Measurements from ENCODE around the gene MIEF2.

MIEF2 gene

GRCh38 chr17:18235743-18236256 lies 24.7 kb upstream of the MIEF2 start:
- DNase-seq: no peak

DNA sequence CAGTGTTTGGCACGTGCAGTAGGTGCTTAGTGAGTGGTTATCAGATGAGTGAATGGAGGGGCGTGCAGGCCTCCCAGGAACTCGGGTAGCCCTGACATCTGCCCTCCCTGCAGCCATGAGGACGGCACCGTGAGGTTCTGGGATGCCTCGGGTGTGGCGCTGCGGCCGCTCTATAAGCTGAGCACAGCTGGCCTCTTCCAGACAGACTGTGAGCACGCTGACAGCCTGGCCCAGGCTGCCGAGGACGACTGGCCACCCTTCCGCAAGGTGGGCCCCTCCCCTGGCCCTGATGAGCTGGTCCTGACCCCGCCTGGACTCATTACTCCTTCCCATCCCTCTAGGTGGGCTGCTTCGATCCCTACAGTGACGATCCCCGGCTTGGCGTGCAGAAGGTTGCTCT lies 24.0 kb upstream of the MIEF2 start:
- no peak for DNase-seq

DNA sequence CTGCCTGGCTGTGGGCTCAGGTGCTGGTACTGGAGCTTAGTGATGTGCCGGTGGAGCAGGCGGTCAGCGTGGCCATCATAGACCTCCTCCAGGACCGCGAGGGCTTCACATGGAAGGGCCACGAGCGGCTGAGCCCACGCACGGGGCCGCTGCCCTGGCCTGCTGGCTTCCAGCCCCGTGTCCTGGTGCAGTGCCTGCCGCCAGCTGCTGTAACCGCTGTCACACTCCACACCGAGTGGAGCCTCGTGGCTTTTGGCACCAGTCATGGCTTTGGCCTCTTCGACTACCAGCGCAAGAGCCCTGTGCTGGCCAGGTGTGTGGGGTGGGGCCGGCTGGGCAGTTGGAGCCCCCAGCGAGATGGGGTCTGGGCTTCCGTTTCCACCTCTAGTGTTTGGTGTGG lies 23.0 kb upstream of the MIEF2 start:
- no peak for DNase-seq

GRCh38 chr17:18238299-18238698 lies 22.2 kb upstream of the MIEF2 start:
- DNase-seq: no peak

DNA sequence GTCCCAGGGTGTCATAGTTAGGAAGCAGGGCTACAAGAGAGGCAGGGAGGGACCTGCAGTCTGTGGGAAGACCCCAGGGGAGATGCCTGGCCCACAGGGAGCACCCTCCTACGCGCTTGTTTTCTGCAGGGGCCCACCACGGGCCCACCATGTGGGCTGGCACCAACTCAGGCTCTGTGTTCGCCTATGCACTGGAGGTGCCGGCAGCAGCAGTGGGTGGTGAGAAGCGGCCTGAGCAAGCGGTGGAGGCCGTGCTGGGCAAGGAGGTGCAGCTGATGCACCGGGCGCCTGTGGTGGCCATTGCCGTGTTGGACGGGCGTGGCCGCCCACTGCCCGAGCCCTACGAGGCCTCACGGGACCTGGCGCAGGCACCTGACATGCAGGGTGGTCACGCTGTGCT lies 20.0 kb upstream of the MIEF2 start:
- DNase-seq: no peak

DNA sequence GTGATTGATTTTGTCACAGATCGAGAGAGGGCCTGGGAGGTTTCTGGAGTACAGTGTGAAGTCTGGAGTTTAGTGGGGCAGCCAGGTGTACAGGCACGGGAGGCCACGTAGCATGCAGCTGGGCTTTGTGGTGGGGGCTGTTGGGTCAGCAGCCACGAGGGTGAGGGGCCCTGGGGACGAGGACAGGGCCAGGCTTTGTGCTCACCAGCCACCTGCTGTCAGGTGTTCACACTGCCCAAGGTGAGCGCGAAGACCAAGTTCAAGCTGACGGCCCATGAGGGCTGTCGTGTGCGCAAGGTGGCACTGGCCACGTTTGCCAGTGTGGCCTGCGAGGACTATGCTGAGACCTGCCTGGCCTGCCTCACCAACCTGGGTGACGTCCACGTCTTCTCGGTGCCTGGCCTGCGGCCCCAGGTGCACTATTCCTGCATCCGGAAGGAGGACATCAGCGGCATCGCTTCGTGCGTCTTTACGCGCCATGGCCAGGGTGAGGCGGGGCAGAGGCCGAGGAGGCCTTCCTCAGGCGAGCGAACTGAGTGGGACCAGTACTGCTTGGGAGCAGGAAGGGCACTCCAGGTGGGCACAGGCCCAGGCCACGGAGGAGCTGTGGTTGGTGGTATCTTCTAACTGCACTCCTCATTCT lies 19.1 kb upstream of the MIEF2 start:
- DNase-seq: no peak

DNA sequence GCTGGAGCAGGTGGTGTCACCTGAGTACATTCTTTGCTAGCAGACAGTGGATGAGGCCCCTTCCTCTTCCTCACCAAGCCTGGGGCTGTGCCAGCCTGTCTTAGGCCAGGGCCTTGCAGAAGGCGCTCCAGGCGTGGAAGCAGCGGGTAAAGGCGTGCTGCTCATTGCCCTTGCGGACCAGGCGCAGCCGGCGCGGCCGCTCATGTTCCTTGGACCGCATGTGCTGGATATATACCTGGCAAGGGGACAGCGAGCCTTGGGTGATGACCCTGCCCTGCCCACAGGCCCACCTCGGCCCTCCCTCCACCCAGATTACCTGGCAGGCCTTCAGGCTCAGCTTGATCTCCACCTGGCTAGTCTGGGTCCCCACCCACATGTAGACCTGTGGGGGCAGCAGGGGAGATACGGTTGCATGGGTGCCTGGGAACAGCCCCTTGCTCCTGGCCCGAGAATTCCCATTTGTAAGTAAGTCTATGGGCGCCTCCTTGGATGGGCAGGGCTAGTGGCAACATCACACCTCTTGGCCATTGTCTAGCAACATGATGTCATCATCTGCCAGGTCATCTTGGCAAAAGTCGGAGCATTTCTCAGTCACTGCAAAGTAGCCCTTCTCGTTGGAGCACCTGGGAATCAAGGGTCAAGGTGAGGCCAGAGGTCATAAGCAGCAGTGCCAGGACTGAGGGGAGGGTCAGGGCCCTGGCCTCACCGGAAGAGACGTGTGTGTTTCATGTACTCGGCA lies 15.3 kb upstream of the MIEF2 start:
- DNase-seq: no peak

DNA sequence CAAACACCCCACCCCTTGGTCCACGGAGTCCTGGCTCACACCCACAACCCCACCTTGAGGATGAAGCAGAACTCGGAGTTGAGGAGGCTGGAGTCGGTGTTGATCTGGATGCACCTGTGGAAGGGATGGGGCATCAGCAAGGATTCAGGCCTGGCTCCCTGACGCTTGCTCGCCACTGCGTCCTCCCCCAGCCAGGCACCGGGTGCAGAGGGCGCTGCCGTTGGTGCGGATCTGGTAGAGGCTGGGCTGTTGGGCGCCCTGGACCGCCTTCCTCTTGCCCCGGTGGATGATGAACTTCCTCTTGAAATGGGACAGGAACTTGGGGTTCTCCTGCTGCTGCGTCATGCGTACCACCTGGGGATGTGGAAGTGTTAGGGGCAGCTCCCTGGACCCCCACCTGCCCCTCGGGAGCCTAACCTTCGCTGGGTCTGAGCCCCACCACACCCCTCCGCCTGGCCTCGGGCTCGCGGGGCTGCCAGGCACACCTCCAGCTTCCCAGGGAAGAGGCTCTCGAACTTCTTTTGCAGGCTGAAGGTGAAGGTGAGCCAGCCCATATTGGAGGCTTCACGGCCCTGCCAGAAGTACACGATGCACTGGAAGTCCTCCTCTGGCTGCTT lies 14.2 kb upstream of the MIEF2 start:
- no peak for DNase-seq

- DNase-seq: peak in 2 of 4 experiments; percentile 11 to 13
Measured at GRCh38 chr17:18246880-18247612, 13.4 kb upstream of the MIEF2 start.

DNA sequence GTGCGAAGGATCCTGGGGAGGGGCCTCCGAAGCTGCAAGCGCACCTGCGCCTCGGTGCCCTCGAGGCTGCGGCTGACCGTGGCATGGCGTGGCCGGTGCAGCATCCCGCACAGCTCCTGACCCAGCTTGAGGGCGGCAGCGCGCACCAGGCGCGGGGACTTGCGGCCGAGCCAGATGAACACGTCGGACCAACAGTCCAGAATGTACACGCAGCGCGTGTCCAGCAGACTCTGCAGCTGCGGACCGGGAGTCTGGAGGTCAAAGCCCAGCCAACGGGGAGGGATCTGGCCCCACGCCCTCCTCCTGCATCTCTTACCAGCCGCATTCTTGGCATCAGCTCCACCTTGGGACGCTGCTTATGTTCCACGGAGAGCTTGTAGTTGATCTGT lies 12.9 kb upstream of the MIEF2 start:
- DNase-seq: no peak

- DNase-seq: peak in 3 of 4 experiments; percentile 16 to 42 (median 39)
Measured at GRCh38 chr17:18248300-18248731, 12.1 kb upstream of the MIEF2 start.

- no peak for DNase-seq
Measured at GRCh38 chr17:18248811-18249210, 11.7 kb upstream of the MIEF2 start.

GRCh38 chr17:18250259-18250658 lies 10.2 kb upstream of the MIEF2 start:
- DNase-seq: no peak

DNA sequence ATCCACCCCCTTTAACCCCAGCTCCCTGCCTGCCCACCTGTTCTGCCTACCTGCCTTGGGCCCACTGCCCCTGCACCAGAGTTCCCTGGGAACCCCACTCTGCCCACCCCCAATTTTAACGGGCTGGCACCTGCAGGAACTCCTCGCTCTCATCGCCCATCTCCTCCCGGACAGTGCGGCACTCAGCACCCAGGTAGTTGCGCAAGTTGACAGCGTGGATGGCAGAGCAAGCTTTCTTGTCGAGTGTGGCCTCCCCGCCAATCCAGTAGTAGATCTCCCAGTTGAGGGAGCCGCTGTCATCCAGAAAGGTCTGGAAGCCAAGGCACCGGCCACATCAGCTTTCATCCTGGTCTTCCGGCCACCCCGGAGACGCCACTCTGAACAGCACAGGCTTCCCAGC lies 9.8 kb upstream of the MIEF2 start:
- DNase-seq: no peak

- DNase-seq: no peak
Measured at GRCh38 chr17:18251204-18251603, 9.3 kb upstream of the MIEF2 start.

GRCh38 chr17:18252160-18252559 lies 8.3 kb upstream of the MIEF2 start:
- no peak for DNase-seq

DNA sequence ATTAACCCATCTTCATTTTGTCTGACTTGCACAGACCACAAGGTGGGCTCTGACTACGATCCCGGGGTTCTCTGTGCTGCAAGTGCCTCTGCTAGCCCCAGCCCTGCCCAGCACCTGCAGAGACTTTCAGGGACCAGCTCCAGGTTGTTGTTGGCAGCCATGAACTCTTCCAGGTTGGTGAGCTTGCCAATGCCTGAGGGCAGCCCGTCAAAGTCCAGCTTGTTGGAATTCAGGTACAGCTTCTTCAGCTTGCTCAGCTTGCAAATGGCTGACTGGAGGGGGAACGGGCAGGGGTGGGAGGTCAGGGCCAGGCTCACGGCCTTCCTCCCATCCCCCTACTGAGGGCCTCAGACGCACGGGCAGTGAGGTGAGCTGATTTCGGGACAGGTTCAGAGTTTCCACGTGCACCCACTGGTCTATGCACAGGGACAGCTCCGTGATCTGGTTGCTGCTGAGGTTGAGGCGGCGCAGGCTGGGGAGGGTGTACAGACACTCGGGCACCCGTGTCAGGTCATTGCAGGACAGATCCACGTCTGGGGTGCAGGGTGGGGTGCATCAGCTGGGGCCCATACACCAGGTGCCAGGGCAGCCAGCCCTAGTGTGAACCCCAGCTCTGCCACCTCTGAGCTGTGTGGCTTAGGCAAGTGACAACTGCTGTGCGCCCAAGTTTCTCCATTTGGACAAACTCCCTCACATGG lies 7.1 kb upstream of the MIEF2 start:
- DNase-seq: no peak

DNA sequence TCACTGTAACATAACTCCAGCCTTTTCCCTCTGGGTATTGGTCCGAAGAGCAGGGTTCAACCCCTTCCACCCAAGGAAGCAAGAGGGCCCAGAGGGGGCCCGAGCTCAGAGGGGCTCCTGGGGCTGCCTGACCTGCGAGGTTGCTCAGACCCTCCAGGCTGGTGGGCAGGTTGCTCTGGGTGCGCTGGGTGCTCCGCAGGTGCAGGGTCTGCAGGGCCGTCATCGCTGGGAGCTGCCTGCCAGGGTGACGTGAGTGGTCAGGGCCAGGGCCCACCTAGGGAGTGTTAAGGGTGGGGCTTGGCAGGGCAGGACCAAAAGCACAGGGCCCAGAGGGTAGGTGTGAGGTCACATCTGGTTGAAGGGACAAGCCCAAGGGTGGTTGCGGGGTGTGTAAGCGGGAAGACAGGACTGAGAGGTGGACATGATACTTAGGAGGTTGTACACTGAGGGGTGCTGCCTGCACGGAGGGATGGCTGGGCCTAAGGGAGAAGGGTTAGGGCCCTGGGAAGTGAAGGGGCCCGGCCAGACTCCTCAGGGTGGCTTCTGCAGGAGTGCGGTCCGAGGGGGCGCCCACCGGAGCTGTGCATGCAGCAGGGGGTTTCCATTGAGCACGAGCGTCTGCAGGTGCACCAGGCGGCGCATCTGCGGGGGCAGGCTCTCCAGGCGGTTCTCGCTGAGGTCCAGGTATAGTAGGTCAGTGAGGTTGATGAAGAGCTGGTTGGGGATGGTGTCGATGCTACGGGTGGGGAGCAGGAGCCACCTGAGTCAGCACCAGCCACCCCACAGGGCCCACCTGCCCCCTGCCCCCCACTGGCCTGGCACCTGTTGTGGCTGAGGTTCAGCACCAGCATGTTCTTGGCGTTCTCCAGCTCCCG lies 6.3 kb upstream of the MIEF2 start:
- DNase-seq: no peak

DNA sequence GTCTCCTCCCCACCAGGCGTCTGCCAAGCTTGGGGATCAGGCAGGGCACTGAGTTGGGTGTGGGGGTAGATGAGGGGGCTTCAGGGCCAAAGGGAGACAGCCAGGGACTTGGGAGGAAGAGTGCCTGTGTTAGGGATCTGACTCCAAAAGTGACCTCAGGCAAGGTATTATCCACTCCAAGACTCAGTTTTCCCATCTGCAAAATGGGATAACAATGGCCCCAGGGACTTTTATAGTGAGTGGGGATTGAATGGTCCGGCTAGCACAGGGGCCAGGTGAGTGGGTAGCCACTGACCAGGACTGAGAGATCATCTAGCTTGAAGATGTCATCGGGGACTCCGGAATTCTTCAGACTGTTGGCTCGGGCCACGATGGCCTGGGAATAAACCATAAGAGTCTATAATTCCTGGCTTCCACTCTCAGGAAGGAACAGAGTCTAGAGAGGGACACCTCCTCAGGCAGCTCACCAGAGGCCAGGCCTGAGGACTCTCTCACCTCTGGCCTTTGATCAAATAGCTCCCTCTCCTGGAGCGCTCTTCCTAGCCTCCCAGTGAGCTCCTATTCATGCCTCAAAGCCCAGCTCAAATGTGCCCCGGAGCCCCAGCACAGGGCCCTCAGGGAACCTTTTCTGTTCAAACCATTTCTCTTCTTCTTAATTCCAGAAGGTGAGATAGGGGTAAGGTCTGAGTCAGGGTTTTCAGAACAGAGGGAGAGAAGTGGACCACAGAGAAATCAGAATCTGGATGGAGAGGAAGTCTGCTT lies 5.4 kb upstream of the MIEF2 start:
- no peak for DNase-seq

- no peak for DNase-seq
Measured at GRCh38 chr17:18256351-18256750, 4.1 kb upstream of the MIEF2 start.

GRCh38 chr17:18256776-18257175 lies 3.7 kb upstream of the MIEF2 start:
- DNase-seq: no peak
